Stimulated activated CD8-positive, alpha-beta memory T cell treated with anti-CD3 and anti-CD28 coated beads, Interleukin-4, amount 100 ng/mL, for 48 hours (primary cell): ENCODE measurements around the gene GALNT2.

Experiments used
- DNase-seq: peaks from one replicate; pipeline ENCODE4 v3.0.0-alpha.2; 2020

GALNT2 gene

GRCh38 chr1:230136453-230137336 lies 69.7 kb downstream of the GALNT2 start:
- no peak for DNase-seq

DNA sequence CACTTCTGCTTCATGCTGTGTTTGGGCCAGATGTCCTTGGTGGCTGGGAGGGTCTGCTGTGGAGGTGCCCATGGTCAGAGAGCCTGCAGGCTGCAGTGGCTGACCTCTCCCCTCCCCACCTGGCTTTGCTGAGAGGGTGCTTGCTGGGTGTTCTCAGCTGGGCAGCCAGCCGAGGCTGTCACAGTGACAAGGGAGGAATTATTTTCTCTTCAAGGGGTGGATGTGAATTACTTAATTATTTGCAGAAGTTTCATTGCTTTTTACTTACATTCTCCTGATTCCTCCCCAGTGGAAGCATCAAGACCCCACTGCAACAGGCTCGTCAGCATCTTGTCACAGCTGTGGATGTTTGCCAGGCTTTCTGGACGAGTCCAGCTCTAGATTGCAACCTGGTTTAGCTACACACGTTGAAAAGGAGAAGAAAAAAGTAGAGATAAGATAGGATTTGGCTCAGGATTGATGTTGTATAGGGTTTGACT lies 70.3 kb downstream of the GALNT2 start:
- no peak for DNase-seq

DNA sequence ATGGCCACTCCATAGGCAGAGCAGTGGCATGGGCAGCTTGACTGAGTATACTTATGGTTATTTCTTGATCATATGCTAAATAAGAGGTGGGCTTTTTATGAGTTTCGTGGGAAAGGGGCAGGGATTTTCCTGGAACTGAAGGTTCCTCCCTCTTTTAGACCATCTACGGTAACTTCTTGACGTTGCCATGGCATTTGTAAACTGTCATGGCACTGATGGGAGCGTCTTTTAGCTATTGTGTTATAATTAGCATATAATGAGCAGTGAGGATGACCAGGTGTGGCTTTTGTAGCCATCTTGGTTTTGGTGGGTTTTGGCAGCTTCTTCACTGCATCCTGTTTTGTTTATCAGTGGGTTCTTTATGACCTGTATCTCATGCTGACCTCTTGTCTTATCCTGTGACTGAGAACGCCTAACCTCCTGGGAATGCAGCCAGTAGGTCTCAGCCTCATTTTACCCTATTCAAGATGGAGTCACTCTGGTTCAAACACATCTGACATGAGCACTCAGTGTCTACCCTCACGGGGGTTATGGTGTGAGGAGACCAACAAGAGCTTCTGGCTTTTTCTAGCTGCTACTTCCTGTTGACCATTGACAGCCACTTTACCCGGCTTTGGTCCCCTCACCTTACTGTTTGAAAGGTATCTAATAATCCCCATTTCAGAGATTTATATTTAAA lies 71.7 kb downstream of the GALNT2 start:
- no peak for DNase-seq

DNA sequence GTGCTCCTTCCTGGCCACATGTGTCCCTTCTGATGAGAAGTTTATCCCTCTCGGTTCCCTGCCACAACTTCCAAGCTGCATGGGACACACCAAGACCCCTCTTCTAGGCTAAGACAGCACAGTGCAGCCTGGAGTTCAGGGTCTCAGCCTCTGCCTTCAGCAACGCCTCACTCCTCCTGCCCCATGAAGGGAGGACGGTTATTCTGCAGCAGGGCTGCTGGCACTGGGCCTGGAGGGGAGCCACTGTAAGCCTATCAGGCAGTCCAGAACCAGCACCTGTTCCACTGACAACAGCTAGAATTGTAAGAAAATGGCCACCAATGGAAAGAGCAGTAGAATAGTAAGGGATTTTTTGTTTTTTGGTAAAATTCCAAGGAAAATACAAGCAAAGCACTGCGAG lies 72.3 kb downstream of the GALNT2 start:
- DNase-seq = no peak

DNA sequence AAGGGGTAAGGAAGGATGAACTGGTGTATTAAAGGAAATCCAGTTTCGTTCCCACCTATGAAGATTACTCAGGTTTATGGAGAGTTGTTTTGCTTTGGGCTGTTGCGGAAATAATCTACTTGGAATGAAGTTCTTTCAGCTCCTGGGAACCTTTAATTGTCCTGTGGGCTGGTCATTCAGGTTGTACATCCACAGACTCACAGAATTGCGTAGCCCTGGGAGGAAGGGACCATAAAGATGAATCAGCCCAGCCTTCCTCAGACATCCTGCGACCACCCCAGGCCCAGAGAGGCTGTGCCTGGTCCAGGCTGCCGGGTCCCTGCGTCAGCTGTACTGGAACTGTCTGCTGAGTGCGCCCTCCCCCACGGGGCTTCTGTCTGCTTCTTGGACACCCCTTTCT lies 72.7 kb downstream of the GALNT2 start:
- no peak for DNase-seq

GRCh38 chr1:230140221-230141020 lies 73.4 kb downstream of the GALNT2 start:
- no peak for DNase-seq

DNA sequence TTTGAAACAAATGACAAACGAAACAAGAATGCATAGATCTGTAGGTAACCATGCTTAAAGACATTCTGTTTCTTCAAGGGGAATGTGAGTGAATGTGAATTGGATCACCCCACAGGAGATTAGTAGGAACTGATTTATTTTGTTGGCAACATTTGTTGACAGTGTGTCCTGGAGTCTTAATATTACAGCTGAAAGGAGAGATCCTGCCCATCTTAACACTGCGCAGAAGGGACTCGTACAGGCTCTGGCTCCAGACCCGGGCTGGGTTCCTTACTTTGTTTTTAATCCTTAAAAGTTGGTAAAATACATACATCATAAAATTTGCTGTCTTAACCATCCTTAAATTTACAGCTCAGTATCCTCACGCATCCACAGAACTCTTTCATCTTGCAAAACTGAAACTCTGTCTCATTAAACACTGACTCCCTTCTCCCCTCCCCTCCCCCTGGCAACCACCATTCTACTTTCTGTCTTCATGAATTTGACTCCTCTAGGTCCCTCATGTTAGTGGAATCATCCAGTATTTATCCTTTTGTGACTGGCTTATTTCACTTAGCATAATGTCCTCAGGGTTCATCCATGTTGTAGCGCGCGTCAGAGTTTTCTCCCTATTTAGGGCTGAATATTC lies 74.1 kb downstream of the GALNT2 start:
- DNase-seq = no peak

- DNase-seq = no peak
These were observed 75.0 kb downstream of the GALNT2 start for GRCh38 chr1:230141797-230142607.

- no peak for DNase-seq
These were observed 75.7 kb downstream of the GALNT2 start for GRCh38 chr1:230142608-230143210.

GRCh38 chr1:230143534-230143933 lies 76.5 kb downstream of the GALNT2 start:
- DNase-seq = no peak

GRCh38 chr1:230144010-230144614 lies 77.1 kb downstream of the GALNT2 start:
- DNase-seq = no peak

DNA sequence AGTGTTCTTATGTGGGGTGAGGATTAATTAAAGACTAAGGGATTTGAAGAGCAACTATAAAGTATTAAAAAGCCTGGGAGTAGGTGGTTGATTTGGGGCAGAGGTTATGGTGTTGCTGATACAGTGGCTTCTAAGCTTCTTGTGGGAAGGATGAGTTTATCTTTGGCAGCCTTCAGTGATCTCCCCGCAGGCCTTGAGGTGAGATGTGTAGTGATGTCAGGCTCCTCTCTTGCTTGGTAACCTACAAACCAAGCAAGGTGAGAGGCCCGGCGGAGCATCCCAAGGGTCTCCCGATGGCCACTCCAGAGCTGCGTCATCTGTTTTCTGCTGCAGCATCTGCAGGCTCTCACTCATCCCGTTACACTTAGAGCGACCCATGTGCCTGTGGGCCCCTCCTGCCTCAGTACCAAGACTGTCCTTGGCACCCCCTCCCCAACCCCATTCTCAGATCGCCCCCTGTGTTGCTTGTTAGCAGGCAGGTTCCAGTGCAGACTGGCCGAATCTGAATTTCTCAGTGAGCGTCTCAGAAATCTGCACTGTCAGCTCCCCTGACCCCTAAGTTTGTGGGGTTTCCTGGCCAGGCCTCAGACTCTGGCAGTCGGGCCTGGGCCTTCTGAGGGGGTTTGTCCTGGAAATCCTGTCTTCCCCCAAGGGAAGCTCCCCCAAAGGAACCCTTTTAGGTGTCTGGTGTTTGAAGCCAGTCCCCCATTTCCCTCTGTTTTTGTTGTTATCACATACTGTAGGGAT lies 77.9 kb downstream of the GALNT2 start:
- no peak for DNase-seq

- no peak for DNase-seq
These were observed 78.5 kb downstream of the GALNT2 start for GRCh38 chr1:230145505-230145899.

- DNase-seq = no peak
These were observed 79.0 kb downstream of the GALNT2 start for GRCh38 chr1:230145953-230146476.

DNA sequence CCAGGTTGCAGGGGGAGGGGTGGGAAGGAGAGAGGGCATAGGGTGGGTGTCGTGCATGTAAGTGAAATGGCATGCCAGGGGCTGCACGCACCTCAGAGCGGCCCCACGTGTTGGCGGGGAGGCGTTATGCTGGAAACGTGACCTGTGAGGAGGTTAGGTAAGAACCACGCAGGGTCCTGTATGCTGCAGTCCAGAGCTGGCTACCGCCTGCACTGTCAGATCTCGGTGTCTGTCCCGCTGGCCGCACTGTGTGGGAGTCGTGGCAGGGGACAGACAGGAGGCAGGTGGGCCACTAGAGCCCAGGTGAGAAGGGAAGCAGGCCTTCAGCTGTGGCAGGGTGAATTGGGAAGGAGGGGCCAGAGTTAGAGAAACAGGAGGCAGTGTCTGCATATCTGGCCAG lies 79.7 kb downstream of the GALNT2 start:
- DNase-seq = no peak

GRCh38 chr1:230147253-230148125 lies 80.5 kb downstream of the GALNT2 start:
- no peak for DNase-seq

- no peak for DNase-seq
These were observed 81.2 kb downstream of the GALNT2 start for GRCh38 chr1:230148126-230148652.

DNA sequence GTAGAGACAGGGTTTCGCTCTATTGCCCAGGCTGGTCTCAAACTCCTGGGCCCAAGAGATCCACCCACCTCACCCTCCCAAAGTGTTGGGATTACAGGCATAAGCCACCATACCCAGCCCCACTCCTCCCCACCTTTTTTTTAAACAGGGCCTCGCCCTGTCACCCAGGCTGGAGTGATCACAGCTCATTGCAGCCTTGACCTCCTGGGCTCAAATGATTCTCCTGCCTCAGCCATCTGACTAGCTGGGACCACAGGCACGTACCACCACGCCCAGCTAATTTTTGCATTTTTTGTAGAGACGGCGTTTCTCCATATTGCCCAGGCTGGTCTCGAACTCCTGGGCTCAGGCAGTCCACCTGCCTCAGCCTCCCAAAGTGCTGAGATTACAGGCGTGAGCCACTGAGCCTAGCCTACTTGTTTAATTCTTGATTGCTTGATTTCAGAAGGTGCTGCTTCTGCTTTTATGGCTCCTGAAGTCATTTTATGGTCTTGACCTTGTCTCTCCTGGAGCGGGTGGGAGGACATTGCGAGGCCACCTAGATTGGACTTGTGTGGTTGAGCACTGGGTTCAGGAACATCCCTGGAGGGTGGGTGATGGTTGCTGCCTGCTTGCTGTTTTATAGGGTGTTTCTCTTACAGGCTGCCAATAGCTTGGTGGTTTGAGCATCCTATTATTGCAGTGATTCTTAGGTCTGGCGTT lies 81.9 kb downstream of the GALNT2 start:
- no peak for DNase-seq
